Measurements from ENCODE around the gene LRCH3.

GRCh38 chr3:197795200-197795599 is 4.1 kb downstream of the LRCH3 start:
- TF ChIP-seq HES2 (IDR thresholded peaks at IDR 0.05) (no peak), CTCF (IDR thresholded peaks at IDR 0.05) (no peak), RCOR1 (IDR thresholded peaks at IDR 0.05; ENCODE audit: low read depth, low read length) (no peak), POLR2A (IDR thresholded peaks at IDR 0.05; ENCODE audit: low read length) (no peak), USF2 (IDR thresholded peaks at IDR 0.05) (no peak), RFX5 (IDR thresholded peaks at IDR 0.05) (no peak), HMGXB4 (CRISPR knock-in tag; IDR thresholded peaks at IDR 0.05; ENCODE audit: borderline replicate concordance) (no peak), REST (IDR thresholded peaks at IDR 0.05) (no peak), HDAC2 (IDR thresholded peaks at IDR 0.05) (no peak)

Measured in A549 (cell line).